Measurements from ENCODE around the gene PMPCA.

DNA sequence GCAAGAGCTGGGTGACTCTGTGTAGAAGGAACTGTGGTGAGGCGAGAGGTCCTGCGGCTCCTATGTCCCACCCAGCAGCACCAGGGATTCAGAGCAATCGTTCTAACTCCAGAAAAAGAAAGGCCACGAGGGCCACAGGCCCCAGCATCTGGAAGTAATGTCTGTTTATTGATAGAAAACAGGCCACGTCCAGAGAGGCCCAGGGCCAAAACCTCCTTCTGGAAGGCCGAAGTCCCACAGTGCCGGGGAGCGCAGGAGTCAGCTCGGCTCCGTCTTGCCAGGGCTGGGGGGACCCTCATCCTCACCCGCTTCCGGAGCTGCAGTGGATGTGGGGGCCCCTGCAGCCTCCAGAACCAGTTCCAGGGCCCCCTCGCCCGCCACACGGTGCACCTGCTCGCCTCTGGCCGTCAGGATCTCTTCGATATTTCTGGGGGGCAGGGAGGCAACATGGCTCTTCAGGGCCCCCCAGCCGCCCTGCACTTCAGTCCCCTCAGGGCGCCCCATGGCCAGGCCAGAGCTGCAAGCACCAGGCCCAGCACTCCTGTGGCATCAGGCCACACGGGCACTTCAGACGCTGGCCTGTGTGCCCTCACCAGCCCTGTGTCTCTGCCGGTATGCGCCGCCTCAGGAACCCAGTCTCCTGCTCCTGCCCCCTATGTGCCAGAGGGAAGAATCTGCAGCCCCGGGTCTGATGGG is 48.6 kb upstream of the PMPCA start:
- TF ChIP-seq, protein P1, sequence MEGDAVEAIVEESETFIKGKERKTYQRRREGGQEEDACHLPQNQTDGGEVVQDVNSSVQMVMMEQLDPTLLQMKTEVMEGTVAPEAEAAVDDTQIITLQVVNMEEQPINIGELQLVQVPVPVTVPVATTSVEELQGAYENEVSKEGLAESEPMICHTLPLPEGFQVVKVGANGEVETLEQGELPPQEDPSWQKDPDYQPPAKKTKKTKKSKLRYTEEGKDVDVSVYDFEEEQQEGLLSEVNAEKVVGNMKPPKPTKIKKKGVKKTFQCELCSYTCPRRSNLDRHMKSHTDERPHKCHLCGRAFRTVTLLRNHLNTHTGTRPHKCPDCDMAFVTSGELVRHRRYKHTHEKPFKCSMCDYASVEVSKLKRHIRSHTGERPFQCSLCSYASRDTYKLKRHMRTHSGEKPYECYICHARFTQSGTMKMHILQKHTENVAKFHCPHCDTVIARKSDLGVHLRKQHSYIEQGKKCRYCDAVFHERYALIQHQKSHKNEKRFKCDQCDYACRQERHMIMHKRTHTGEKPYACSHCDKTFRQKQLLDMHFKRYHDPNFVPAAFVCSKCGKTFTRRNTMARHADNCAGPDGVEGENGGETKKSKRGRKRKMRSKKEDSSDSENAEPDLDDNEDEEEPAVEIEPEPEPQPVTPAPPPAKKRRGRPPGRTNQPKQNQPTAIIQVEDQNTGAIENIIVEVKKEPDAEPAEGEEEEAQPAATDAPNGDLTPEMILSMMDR (IDR thresholded peaks at IDR 0.05; ENCODE audit: low read length): no peak
- no peak for TF ChIP-seq EZH2 (IDR thresholded peaks at IDR 0.05; ENCODE audit: borderline replicate concordance, low read length)

All from OCI-LY1 (cell line).